Measurements from ENCODE around the gene TERT.

TERT gene

GRCh38 chr5:1315018-1315708 lies 20.3 kb upstream of the TERT start (continued):
- TF ChIP-seq, protein P1, sequence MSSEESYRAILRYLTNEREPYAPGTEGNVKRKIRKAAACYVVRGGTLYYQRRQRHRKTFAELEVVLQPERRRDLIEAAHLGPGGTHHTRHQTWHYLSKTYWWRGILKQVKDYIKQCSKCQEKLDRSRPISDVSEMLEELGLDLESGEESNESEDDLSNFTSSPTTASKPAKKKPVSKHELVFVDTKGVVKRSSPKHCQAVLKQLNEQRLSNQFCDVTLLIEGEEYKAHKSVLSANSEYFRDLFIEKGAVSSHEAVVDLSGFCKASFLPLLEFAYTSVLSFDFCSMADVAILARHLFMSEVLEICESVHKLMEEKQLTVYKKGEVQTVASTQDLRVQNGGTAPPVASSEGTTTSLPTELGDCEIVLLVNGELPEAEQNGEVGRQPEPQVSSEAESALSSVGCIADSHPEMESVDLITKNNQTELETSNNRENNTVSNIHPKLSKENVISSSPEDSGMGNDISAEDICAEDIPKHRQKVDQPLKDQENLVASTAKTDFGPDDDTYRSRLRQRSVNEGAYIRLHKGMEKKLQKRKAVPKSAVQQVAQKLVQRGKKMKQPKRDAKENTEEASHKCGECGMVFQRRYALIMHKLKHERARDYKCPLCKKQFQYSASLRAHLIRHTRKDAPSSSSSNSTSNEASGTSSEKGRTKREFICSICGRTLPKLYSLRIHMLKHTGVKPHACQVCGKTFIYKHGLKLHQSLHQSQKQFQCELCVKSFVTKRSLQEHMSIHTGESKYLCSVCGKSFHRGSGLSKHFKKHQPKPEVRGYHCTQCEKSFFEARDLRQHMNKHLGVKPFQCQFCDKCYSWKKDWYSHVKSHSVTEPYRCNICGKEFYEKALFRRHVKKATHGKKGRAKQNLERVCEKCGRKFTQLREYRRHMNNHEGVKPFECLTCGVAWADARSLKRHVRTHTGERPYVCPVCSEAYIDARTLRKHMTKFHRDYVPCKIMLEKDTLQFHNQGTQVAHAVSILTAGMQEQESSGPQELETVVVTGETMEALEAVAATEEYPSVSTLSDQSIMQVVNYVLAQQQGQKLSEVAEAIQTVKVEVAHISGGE (tag by site-specific recombination; conservative IDR thresholded peaks at IDR 0.05; ENCODE audit: low read depth), result no peak
- TF ChIP-seq, protein P2, sequence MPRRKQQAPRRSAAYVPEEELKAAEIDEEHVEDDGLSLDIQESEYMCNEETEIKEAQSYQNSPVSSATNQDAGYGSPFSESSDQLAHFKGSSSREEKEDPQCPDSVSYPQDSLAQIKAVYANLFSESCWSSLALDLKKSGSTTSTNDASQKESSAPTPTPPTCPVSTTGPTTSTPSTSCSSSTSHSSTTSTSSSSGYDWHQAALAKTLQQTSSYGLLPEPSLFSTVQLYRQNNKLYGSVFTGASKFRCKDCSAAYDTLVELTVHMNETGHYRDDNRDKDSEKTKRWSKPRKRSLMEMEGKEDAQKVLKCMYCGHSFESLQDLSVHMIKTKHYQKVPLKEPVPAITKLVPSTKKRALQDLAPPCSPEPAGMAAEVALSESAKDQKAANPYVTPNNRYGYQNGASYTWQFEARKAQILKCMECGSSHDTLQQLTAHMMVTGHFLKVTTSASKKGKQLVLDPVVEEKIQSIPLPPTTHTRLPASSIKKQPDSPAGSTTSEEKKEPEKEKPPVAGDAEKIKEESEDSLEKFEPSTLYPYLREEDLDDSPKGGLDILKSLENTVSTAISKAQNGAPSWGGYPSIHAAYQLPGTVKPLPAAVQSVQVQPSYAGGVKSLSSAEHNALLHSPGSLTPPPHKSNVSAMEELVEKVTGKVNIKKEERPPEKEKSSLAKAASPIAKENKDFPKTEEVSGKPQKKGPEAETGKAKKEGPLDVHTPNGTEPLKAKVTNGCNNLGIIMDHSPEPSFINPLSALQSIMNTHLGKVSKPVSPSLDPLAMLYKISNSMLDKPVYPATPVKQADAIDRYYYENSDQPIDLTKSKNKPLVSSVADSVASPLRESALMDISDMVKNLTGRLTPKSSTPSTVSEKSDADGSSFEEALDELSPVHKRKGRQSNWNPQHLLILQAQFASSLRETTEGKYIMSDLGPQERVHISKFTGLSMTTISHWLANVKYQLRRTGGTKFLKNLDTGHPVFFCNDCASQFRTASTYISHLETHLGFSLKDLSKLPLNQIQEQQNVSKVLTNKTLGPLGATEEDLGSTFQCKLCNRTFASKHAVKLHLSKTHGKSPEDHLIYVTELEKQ (tag by site-specific recombination; IDR thresholded peaks at IDR 0.05; ENCODE audit: borderline replicate concordance), result no peak
- no peak for TF ChIP-seq ZNF239 (tag by site-specific recombination; IDR thresholded peaks at IDR 0.05)
- no peak for TF ChIP-seq ZNF350 (tag by site-specific recombination; IDR thresholded peaks at IDR 0.05)
- TF ChIP-seq ZNF677 (tag by site-specific recombination; IDR thresholded peaks at IDR 0.05), result no peak
- no peak for TF ChIP-seq ZNF223 (tag by site-specific recombination; IDR thresholded peaks at IDR 0.05)
- TF ChIP-seq ZBTB48 (tag by site-specific recombination; IDR thresholded peaks at IDR 0.05), result no peak
- TF ChIP-seq, protein P3, sequence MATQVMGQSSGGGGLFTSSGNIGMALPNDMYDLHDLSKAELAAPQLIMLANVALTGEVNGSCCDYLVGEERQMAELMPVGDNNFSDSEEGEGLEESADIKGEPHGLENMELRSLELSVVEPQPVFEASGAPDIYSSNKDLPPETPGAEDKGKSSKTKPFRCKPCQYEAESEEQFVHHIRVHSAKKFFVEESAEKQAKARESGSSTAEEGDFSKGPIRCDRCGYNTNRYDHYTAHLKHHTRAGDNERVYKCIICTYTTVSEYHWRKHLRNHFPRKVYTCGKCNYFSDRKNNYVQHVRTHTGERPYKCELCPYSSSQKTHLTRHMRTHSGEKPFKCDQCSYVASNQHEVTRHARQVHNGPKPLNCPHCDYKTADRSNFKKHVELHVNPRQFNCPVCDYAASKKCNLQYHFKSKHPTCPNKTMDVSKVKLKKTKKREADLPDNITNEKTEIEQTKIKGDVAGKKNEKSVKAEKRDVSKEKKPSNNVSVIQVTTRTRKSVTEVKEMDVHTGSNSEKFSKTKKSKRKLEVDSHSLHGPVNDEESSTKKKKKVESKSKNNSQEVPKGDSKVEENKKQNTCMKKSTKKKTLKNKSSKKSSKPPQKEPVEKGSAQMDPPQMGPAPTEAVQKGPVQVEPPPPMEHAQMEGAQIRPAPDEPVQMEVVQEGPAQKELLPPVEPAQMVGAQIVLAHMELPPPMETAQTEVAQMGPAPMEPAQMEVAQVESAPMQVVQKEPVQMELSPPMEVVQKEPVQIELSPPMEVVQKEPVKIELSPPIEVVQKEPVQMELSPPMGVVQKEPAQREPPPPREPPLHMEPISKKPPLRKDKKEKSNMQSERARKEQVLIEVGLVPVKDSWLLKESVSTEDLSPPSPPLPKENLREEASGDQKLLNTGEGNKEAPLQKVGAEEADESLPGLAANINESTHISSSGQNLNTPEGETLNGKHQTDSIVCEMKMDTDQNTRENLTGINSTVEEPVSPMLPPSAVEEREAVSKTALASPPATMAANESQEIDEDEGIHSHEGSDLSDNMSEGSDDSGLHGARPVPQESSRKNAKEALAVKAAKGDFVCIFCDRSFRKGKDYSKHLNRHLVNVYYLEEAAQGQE (tag by site-specific recombination; IDR thresholded peaks at IDR 0.05), result no peak
- no peak for TF ChIP-seq ZNF610 (tag by site-specific recombination; IDR thresholded peaks at IDR 0.05; ENCODE audit: borderline replicate concordance)
- TF ChIP-seq, protein P4, sequence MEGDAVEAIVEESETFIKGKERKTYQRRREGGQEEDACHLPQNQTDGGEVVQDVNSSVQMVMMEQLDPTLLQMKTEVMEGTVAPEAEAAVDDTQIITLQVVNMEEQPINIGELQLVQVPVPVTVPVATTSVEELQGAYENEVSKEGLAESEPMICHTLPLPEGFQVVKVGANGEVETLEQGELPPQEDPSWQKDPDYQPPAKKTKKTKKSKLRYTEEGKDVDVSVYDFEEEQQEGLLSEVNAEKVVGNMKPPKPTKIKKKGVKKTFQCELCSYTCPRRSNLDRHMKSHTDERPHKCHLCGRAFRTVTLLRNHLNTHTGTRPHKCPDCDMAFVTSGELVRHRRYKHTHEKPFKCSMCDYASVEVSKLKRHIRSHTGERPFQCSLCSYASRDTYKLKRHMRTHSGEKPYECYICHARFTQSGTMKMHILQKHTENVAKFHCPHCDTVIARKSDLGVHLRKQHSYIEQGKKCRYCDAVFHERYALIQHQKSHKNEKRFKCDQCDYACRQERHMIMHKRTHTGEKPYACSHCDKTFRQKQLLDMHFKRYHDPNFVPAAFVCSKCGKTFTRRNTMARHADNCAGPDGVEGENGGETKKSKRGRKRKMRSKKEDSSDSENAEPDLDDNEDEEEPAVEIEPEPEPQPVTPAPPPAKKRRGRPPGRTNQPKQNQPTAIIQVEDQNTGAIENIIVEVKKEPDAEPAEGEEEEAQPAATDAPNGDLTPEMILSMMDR (tag by site-specific recombination; IDR thresholded peaks at IDR 0.05), result no peak
- TF ChIP-seq, protein P5, sequence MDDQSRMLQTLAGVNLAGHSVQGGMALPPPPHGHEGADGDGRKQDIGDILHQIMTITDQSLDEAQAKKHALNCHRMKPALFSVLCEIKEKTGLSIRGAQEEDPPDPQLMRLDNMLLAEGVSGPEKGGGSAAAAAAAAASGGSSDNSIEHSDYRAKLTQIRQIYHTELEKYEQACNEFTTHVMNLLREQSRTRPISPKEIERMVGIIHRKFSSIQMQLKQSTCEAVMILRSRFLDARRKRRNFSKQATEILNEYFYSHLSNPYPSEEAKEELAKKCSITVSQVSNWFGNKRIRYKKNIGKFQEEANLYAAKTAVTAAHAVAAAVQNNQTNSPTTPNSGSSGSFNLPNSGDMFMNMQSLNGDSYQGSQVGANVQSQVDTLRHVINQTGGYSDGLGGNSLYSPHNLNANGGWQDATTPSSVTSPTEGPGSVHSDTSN (CRISPR knock-in tag; IDR thresholded peaks at IDR 0.05), result no peak

DNA sequence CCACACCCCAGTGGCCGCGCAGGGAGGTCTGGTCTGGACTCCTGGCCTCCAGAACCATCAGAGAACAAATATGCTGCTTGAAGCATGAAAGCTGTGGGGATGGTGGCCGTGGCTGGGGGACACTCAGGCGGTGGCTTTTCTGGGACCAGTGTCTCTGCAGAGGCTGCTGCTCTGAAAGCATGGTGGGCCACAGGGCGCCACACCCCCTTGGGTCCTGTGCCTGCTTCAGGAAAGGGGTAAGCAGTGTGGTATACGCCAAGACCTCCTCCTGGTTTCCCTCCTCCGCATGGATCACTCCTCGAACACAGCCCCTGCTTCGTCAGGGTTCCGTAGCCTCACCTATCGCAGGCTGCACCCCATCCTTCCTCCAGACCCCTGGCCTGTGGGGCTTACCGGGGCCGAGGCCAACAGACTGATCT lies 19.7 kb upstream of the TERT start:
- ChIA-PET CTCF (interaction anchor here (0.9 kb wide), 1 partner anchor 140 kb away, joined by 3 read pairs; no protein-coding TSS in a partner anchor), POLR2A (no interaction called here)
- H3K27ac ChIP-seq (ENCODE audit: extremely low read depth, low read depth, low read length), result no peak overlapping the region
- peaks cover 5 to 23% of the 10 kb centered on the region in 2 experiments for H3K36me3 ChIP-seq (ENCODE audit: control insufficient read depth in 2 of 2, insufficient read depth in 1 of 2, low read length in 2 of 2)
- peaks cover 14% of the 10 kb centered on the region for H3K4me1 ChIP-seq (ENCODE audit: control insufficient read depth, insufficient read depth, low read length)
- TF ChIP-seq, protein P6, sequence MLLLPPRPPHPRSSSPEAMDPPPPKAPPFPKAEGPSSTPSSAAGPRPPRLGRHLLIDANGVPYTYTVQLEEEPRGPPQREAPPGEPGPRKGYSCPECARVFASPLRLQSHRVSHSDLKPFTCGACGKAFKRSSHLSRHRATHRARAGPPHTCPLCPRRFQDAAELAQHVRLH (tag by site-specific recombination; IDR thresholded peaks at IDR 0.05), result no peak
- TF ChIP-seq ZNF366 (tag by site-specific recombination; conservative IDR thresholded peaks at IDR 0.05), result no peak
- H3K9me3 ChIP-seq (ENCODE audit: control insufficient read depth, insufficient read depth, low read depth, low read length), result no peaks in the 10 kb centered on the region
- H3K4me3 ChIP-seq (ENCODE audit: low read depth, low read length), result no peak overlapping the region
